G401.6 (cell line): ENCODE measurements around the gene DENND1A.

ENCODE experiments used
- FAIRE-seq: peaks from 2 replicates; lab custom pipeline; 2012; peaks lifted over from hg19 to GRCh38; lab: Jason Lieb, UNC

Gene DENND1A

GRCh38 chr9:123350590-123351310 lies 579.2 kb downstream of the DENND1A start:
- no peak for FAIRE-seq

GRCh38 chr9:123349691-123350480 lies 580.0 kb downstream of the DENND1A start:
- no peak for FAIRE-seq

GRCh38 chr9:123349033-123349432 lies 580.9 kb downstream of the DENND1A start:
- FAIRE-seq, result no peak

DNA sequence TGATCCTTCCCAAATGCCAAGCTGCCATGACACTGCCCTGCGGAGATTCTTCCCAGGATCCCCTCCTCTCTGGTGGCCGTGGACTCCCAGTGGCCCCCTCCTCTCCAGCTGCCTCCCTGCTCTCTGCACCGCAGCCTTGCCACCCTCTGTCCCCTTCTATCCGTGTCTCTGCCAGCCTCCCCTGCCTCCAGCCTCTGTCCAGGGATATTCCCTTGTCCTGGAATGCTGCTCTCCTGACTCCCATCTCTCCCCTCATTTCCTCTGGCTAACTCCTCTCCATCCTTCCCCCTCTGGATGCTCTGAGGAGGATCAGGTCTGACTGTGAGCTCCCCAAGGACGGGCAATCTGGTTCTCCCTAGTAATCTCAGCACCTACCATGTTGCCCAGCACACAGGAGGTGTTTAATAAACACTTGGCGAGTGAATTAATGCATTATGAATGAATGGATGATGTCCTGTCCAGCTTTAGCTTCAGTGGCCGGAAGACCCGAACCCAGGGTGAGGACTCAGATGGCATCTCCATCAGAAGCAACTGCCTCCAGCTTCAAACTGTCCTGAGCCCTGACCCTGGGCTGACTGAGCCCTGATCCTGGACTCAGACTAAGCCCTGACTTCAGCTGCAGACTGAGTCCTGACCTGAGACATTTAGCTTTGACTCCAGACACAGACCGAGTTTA lies 581.5 kb downstream of the DENND1A start:
- FAIRE-seq, result no peak

DNA sequence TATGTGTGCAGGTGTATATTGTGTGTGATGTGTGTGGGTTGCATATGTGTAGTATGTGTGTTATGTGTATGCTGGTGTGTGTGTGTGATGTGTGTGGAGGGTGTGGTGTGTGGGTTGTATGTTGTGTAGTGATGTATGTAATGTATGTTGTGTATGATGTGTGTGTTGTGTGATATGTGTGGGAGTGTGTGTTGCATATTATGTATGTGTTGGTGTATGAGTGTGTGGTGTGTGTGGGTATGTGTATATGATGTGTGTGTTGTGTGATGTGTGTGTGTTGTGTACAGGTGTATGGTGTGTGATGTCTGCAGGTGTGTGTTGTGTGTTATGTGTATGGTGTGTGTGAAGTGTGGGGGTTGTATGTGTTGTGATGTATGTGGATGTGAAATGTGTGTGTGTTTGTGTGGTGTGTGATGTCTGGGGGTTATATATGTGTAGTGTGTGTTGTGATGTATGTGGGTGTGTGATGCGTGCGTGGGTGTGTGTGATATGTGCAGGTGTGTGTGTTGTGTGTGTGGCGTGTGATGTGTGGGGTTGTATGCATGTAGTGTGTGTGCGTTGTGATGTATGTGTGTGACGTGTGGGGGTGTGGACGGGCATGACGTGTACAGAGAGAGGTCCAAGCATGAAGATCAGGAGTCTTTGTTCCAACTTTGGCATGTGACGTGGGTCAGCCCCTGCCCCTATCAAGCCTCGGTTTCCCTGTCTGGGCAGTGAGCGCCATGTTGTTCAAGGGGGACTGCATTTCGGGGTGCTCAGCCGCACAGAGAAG lies 582.5 kb downstream of the DENND1A start:
- FAIRE-seq, result no peak

DNA sequence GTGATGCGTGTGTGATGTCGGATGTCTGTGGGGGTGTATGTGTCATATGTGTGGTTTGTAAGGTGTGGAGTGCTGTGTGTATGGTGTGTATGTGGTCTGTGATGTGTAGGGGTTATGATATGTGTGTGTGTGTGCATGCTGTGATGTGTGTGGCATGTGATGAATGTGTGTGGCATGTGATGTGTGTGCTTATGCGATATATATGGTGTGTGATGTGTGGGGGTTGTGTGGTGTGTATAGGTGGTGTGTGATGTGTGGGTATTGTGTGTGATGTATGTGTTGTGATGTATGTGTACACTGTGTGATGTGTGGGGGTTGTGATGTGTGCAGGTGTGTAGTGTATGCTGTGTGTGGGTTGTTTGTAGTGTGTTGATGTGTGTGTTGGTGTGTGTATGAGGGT lies 583.1 kb downstream of the DENND1A start:
- FAIRE-seq, result no peak

DNA sequence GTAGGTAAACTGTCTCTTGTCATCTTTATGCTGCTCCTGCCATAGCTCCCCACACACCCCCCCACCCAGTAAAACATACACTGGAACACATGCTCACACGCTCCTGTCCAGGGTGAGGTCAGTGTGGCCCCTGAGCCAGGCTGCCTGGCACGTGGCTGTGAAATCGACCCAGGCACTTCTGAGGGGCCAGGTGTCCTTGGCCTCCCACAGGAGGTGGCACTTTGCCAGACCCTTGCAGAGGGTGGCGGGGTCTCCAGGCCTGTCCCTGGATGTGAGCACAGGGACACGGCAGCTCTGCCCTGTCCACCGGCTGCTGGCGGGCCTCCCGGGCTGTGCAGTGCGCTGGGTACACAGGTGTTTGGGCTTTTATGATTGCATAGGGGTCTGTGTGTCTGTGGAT lies 583.9 kb downstream of the DENND1A start:
- FAIRE-seq, result no peak

DNA sequence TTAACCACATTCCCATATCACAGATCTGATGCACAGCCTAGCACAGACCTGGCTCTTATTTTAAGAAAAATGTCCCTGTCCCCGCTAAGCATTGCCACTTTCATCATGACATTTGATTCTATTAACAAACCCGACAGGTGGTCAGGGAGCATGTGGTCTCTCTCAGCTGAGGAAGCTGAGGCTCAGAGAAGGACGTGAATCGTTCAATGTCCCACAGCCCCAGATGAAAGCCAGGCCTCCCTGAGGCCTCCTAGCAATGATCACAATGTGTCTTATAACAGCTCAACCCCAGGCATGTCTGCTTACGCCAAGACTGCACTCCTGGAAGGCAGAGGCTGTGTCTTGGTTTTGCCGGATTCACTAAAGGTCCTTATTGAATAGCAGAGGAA lies 584.4 kb downstream of the DENND1A start:
- FAIRE-seq, result no peak

DNA sequence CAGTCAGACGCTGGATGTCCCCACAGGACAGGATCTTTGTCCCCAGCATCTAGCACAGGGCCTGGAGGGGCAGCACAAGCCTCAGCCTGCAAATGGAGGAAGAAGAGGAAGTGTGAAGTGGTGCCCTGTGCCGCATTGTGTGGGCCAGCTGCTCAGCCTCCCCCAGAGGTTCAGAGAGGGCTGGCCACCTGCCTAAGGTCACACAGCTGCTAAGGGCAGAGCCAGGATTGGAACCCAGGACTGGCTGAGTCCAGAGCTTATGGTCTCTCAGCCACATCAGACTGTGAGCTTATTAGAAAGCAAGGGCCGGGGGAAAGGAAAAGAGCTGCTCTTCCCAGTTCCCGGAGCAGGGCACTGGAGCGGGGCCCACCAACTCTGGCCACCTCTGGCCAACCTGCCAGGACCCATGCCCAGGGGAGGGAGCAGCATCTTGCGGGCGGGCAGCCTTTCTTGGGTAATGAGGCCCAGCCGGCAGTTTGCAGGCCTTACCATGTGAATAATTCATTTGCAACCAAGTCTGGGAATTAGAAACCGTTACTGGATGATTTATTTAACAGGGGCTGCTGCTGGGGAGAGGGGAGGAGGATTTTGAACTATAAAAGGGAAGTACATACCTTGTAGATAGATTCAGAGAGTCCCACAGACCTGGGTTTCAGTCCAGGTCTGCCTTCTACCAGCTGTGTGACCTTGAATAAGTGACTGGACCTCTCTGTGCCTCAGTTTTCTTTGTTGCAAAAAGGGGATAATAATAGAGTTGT lies 585.6 kb downstream of the DENND1A start:
- no peak for FAIRE-seq

GRCh38 chr9:123343443-123344191 lies 586.3 kb downstream of the DENND1A start:
- no peak for FAIRE-seq

DNA sequence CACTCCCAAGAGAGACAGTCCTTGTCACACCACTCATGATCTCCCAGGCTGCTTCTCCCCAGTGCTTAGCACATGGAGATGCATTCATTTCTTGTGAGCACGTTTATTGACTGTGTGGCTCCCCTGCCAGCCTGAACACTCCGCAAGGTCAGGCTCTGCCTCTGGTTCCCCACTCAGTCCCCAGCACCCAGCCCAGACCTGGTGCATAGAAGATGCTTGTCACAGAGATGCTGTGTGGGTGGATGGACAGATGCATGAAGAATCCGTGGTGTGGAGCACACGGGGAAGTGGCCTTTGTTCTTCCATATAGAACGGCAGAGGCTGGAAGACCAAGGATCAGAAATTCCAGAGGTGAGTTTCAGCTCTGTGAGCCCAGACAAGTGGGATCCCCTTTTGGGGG lies 587.7 kb downstream of the DENND1A start:
- no peak for FAIRE-seq

DNA sequence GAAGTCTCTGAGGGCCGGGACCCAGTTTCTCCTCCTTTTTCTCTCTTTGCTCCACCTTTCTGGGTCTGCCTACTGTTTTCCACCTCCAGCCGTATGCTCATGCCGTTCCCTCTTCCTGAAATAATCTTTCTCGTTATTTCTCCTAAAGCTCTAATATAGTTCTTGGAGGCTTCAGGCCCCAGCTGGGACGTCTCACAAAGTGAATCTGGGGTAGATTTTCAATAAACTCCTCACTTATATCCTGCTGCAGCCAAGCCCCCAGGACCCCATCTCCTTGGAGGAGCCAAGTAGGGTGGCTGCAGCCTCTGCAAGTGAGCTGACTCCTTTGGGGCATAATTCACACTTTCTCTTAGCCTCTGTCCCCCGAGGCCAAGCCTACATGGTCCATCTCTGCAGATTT lies 588.1 kb downstream of the DENND1A start:
- FAIRE-seq, result no peak

DNA sequence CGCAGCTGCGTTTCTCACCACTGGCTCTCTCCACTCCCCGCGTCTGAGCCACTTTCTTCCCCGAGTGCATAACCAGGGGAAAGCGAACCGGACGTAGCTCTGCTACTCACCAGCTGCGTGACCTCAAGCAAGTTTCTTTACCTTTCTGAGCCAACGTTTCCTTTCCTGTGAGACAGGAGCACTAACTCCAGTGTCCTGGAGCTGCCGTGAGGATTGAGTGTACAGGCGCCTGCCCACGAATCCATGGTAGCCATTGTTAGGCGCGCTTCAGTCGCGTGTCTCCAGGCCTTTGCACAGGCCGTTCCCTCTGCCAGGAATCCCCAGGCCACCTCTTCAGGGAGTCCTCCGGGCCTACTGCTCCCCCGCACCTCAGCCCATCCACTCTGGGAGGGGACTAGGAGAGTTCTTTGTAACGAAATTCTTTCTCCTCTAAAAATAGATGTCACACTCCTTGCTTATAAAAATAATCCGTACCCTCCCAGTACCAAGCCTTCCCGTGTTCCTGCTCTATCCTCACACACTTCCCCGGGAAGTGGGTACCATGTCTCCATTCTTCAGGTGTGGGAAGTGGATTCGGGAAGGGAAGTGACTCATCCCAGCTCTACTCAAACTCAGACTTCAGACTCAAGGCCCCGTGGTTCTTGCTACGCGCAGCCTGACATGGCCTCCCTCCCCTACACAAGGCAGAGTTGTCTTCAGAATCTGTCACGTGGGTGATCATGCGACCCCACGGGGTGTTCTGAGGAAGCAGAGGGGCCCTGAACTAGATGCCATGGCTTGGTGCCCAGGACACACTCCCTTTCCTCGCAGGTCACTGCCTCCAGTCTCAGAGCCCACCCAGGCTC lies 590.0 kb downstream of the DENND1A start:
- FAIRE-seq, result no peak

GRCh38 chr9:123338710-123339665 lies 590.9 kb downstream of the DENND1A start:
- no peak for FAIRE-seq

GRCh38 chr9:123337971-123338370 lies 592.0 kb downstream of the DENND1A start:
- FAIRE-seq, result no peak

GRCh38 chr9:123336959-123337358 lies 593.0 kb downstream of the DENND1A start:
- no peak for FAIRE-seq

DNA sequence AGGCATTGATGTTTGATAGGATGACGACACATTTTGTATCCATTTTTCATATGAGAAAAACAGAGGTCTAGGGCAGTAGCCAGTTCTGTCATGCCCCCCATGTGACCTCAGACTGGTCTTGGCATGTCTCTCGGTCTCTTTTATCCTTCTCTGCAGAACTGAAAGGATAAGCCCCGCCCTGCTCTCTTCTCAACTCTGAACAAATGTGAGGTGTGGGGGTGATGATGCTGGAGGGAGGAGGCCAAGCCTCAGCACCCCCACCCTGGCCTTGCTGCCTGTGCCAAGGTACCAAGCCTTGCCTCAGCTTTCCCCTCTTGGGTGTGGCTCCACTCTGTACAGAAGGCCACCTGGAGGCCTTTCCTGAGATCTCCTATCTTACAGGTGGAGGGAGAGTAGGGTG lies 593.5 kb downstream of the DENND1A start:
- no peak for FAIRE-seq

DNA sequence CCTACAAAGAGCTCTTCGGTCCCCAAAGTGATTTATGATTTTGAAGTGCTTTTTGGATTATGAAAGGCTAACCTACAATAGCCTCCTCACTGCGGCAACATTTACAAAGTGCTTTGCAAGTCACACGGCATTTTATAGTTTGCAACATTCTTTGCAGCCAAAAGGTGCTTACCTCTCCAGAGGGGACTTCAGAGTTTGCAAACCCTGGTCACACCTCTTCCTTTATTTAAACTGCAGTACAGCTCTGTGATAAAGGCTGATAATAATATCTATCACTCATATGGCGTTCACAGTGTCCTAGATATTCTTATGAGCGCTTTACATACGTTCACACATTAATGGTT lies 594.0 kb downstream of the DENND1A start:
- FAIRE-seq, result no peak
